GM21786 (cell line): ENCODE results near the gene TTC33.
A peak's percentile ranks its signal among the peaks of the same experiment; 100 is the strongest.
"Not testable (repeated sequence)": the region's sequence is repeated elsewhere in the genome, so short reads cannot be mapped to it uniquely, and the experiment has no call there.

ENCODE experiments used
- ATAC-seq: cut with Tn5 transposase; IDR thresholded peaks from one replicate; pipeline ENCODE4 v1.9.1; 2021; ENCODE audit not compliant: unreplicated experiment

TTC33 gene, protein sequence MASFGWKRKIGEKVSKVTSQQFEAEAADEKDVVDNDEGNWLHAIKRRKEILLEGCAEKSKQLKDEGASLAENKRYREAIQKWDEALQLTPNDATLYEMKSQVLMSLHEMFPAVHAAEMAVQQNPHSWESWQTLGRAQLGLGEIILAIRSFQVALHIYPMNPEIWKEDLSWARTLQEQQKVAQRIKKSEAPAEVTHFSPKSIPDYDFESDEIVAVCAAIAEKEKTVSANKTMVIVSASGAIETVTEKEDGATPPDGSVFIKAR

DNA sequence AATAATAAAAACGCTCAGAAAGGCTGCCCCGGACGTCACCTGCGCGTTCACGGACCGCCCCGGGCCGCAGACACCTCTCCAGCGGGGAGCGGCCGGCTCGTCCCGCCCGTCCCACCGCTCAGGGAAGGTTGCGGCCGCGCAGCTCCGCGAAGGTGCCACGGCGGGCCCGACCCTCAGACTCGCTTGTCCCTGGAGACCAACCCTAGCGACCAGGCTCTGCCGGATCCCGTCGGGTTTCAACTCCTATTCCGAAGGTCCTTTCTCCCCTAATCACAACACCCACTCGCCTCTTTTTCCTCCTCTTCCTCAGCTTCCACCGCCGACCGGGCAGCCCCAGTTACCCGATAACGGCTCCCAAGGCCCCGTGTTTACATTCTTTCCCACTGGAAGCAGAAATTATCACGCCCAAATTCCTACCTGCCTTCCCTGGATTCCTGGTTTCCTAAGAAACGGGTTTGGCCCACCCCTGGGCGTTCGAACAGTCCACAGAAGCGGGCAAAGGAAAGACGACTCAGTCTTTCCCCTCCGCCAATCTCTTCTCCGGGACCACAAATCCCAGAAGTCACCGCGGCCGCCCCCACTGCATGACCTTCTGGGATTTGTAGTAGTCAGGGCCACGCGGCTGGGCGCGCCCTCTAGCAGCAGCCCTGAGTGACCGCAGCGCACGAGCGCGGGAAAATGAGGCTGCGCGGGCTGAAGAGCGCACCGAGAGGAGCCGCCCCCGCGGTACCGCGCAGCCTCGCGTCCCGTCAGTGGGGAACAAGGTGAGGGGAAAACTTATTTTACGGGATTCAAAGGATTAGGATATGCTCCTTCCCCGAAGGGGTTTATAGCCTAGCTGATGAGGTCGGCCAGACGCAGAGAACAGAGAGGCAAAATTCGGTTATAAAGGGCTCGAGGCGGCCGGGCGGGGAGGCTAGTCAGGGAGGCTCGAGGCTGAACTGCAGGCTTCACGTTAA is at the start of gene TTC33:
TSS of gene TTC33 (minus strand) at position 555 of the 959 bp plus-strand sequence. CDS start 8,943 bp downstream, outside the sequence.
- peak; percentile 86 for ATAC-seq

DNA sequence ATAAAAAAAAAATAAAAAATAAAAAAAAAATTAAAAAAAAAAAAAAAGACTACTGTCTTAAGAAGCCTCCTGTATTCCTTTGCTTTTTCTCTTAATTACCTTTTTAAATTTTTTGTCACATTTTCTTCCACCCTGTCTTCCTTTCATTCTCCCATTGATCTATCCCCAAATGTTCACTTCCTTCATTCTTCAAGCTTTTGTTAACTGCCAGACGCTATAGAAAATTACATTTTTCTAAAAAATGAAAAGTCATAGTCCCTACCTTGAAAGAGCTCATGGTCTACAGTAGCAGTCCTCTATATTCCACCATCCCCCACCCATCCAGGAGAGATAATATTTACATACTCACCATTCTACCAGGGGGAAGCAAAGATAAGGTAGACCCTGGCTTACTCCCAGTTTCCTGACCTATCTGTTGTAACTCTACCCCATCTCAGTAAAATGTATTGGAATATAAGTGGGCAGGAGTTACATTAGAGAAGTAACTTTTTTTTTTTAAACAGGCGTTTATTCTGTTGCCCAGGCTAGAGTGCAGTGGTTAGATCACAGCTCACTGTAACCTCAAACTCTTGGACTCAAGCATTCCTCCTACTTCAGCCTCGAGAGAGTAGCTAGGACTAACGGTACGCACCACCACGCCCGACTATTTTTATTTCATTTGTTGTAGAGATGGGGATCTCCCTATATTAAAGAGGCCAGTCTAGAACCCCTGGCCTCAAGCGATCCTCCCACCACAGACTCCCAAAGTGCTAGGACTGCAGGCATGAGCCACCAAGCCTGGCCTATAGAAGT is 46.2 kb upstream of the TTC33 start:
- ATAC-seq = no peak

DNA sequence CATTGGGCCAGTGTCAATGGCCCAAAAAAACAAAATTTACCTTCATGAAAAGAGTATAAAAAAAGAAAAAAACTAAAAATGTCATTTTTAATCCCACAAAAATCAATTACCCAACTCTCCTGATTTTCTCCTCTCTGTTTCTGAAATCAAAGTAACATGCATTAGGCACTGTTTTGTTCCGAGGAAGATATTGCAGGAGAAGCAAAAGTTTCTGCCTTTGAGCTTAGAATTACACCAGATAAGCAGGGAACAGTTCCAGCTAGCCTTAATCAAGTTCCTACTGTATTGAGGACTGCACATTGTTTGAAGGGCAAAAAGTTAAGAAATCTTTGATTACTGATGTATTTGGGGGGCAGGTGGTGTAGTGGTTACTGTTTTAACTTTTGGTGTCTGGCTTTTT is 43.5 kb upstream of the TTC33 start:
- ATAC-seq = no peak

DNA sequence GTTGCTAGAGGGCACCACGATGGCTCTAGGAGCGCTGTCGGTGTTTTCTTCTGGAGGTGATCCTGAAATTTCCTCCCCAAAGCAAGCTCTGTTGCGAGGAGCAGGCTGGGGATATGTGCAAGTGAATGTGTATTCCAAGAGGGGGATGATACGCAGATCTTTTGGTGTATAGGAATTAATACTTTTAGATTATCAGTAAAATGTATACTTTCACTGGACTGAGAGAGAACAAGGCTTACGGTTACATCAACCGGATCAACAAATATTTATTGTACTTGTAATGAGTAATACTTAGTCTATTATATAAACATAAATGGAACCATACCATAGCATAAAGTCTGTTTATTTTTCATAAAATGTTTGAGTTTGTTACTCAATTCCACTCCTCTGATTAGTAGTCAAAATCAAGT is 43.0 kb upstream of the TTC33 start:
- no peak for ATAC-seq

DNA sequence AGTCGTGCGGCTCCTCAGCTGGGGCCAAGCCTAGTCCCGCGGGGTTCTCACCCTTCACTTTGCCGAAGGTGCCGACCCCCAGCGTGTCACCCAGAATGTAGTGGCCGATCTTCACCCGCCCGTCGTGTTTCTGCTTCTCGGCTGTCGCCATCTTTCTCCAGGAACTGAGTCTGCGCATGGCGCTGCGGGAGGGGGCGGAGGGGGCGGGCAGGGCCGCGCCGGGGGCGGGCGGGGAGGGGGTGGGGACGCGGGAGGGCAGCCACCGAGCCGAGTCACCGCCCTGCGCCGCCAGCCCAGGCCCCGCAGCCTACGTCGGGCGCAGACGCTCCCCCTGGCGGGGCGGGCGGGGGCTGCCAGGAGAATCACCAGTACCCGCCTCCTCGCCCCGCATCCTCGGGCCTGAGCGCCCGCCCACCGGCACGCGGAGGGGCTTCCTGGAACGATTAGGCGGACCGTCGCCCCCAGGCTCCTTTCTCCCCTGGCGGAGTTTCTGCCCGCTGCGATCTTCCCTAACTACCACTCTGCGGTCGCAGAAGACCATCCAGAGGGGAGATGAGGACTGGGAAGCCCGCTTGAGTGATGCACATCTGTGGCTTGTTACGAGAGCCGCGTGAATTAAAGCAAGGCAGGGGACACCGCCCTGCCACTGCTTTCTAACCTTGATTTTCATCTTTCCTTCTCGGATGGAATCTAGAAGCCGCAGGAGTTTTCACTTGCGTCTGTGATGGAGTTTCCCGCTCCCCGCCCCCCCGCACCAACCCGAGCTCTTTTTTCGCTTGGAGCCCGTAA is 42.4 kb upstream of the TTC33 start, which contains the start of gene PRKAA1:
TSS of gene PRKAA1 (minus strand) at position 363 of the 789 bp plus-strand sequence. CDS start at position 178, 185 bp downstream.
- peak; percentile 96 for ATAC-seq

DNA sequence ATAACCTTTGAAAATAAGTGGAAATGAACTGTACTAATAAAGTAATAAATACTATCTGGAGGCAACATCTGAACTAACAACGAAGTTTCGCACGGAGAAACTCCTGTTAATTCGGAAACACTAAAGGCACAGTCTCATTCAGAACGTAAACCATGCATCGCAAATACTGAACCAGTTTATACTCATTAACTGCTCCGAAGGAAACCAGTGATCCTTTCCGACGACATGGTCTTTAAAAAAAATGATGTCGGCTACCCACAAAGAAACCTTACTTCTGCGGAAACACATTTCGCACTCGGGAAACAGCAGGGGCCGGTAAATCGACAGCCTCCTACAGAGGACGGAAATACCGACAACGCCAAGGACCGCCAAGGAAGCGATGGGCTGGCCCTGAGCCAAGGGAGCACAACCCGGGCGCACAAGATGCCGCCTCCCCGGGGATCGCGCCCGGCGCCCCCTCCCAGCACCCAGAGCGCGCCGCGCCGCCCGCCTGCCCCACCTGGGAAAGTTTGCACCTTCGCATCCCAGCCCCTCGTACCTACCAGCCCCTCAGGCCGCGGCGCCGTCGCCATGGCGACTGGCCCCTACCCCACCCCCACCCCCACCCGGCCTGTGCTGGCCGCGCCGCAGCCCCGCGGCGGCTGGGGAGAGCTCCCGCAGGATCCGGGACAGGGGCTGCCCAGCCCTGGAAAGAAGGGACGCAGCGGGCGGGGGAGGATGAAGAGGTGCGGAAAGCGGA is 41.7 kb upstream of the TTC33 start:
- peak; percentile 33 for ATAC-seq

DNA sequence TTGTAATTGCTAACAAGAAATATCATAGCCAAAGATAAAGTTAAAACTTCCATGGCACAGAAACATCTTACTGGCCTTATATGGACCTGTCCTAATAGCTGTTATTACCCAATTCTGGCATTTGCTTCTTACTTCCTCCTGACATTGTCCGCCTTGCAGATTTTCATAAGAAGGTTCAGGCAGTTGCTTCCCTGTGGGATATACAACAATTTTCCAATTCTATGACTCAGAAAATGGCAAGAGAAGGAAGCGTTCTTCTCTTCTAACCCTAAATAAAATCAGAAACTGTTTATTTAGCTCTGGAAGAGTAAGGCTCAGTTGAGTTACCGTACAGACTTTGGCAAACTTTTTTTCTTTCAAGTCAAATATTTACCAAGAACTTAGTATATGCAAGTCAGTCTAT is 40.7 kb upstream of the TTC33 start:
- no peak for ATAC-seq

DNA sequence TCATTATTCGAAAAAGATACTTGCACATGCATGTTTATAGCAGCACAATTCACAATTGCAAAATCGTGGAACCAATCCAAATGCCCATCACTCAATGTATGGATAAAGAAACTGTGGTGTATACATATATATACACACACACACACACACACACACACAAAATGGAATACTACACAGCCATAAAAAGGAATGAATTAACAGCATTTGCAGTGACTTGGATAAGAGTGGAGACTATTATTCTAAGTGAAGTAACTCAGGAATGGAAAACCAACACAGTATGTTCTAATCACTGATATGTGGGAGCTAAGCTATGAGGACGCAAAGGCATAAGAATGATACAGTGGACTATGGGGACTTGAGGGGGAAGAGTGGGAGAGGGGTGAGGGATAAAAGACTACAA is 39.1 kb upstream of the TTC33 start:
- not testable (repeated sequence) for ATAC-seq

DNA sequence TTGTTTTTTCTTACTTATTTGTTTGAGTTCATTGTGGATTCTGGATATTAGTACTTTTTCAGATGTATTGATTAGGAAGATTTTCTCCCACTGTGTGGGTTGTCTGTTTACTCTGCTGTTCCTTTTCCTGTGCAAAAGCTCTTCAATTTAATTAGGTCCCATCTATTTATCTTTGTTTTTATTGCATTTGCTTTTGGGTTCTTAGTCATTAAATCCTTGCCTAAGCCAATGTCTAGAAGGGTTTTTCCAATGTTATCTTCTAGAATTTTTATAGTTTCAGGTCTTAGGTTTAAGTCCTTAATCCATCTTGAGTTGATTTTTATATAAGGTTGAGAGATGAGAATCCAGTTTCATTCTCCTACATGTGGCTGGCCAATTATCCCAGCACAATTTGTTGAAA is 38.6 kb upstream of the TTC33 start:
- ATAC-seq = not testable (repeated sequence)

DNA sequence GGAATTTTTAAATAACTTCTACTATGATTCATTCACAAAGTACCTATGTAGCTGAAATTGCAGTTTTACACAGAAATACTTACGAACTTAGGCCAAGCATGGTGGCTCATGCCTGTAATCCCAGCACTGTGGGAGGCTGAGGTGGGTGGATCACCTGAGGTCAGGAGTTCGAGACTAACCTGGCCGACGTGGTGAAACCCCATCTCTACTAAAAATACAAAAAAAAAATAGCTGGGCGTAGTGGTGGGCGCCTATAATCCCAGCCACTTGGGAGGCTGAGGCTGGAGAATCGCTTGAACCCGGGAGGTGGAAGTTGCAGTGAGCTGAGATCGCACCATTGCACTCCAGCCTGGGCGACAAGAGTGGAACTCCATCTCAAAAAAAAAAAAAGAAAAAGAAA is 36.9 kb upstream of the TTC33 start:
- ATAC-seq = not testable (repeated sequence)

DNA sequence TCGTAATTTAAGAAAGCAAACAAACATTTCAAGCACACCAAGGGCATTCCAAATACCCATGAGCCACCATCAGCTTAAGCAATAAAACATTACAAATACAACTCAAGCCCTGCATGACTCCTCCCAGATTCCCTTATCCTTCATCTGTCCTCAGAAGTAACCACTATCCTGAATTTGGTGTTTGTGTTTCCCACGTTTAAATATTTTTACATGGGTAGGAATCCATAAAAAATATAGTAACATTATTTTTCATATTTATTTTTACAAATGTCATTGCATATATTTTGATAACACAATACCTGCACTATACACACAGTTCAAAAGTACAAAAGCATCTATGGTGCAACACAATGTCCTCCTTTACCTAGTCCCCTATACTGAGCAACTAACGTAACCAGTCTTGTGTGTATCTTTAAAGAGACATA is 36.0 kb upstream of the TTC33 start:
- ATAC-seq = no peak

DNA sequence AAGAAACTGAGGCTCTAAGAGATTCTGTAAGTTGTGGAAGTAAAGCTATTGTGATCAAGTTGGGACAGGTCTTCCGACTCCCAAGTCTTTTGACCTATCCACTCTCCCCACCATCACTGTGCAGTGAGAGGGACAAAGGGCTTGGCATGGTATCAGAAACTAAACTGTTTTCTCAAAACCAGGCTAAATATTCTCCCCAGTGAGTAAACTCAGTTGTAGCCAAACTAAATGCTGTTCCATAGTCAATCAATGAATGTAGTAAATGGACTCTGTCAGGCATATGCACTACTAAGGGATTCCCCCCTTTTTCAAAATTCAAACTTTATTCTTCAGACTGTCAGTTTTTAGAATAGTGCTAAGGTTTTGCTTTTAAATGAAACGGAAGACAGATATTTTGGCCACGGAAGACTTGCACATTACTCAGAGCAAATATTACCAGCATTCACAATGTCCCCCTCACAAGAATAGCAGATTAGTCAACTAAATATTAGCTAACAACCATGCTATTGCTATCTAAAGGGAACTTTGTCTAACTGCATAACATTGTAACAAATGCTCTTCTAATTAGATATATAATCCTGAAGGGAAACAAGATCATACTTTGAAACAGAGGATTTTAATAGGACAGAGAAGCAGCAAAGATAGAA is 35.3 kb upstream of the TTC33 start:
- no peak for ATAC-seq

DNA sequence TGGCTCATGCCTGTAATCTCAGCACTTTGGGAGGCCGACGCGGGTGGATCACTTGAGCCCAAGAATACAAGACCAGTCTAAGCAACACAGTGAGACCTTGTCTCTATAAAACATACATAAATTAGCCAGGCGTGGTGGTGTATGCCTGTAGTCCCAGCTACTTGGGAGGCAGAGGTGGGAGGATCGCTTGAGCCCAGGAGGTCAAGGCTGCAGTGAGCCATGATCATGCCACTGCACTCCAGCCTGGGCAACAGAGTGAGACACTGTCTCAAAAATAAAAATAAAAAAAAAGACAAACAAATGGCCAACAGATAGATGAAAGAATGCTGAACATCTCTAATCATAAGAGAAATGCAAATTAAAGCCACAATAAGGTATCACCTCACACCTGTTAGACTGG is 33.2 kb upstream of the TTC33 start:
- not testable (repeated sequence) for ATAC-seq

DNA sequence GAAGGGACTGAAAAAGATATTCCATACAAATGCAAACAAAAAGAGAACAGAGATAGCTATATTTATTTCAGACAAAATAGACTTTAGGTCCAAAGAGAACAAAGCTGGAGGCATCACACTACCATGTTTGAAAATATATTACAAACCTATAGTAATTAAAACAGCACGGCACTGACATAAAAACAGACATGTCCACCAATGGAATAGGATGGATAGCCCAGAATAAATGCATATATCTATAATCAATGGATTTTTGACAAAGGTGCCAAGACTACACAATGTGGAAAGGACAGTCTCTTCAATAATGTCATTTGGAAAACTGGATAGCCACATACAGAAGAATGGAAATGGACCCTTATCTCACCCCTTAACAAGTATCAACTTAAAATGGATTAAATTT is 32.2 kb upstream of the TTC33 start:
- ATAC-seq = no peak

DNA sequence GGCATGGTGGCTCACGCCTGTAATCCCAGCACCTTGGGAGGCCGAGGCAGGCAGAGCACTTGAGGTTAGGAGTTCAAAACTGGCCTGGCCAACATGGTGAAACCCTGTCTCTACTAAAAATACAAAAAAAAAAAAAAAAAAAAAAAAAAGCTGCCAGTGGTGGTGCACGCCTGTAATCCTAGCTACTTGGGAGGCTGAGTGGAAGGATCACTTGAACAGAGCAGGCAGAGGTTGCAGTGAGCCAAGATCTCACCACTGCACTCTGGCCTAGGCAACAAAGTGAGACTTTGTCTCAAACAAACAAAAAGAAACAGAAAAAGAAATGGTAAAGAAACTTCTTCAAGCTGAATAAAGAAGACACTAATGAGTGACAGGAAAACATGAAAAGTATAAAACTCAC is 30.9 kb upstream of the TTC33 start:
- ATAC-seq = not testable (repeated sequence)

DNA sequence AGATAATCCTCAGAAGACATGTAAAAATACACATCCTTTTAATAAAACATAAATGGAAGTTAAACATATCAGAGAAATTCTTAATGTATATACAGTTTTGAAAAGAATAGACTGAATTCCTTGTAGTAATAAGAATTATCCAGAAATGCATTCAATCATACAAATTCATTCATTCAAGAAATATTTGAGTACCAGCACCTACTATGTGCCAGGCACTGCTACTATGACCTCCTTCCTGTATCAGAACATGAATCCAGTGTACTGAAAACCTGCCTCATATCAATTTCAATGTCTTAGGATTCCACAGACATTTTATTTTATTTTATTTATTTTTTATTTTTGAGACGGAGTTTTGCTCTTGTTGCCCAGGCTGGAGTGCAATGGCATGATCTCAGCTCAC is 29.2 kb upstream of the TTC33 start:
- ATAC-seq = no peak

DNA sequence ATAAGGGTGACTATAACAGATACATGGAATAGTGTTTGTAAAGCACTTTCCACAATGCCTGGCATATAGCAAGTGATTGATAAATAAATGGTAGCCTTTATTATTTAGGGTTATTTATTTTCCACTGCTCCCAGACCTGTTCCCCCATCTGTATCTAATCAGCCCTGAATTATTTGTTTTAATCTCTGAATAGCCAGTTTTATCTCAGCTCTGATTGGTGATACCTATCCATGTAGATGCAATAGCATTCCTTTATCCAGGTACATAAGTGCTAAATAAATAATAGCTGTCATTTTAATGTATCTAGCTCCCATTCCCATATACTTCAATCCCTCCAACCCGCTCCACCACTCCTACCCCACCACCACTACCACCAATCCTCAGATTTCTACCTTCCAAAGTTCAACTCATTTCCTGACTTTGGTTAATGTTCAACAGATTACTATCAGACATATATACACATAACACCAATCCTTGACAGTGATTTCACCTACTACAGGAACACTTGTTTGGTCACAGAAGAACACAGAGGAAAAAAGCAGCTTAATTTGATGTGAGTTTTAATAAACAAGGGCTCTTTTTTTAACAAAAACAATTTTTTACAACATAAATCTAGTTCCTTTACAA is 28.4 kb upstream of the TTC33 start:
- ATAC-seq = no peak

DNA sequence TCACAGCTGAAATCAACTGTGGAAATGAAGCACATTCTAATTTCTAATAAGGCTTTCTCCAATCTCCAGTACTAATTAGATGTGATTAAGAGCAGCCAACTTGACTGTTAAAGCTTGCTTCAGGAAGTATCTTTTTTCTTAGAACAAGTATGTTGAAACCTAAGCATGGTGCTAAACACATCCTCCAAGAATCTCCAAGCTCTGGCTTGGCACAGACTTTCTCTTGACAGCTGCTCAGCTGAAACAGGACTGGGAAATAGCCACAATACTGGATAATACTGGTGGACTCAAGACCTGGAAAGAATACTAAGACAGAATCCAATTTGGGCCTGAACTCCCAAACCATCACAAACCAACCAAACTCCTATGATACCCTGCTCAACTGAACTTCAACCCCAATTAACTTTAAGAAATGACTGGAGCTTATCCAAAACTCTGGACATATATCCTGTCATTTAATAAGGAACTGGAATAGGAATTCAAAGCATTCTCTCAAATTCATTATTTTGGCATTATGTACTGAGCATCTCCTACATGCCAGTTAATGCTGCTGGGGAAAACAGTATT is 26.2 kb upstream of the TTC33 start:
- ATAC-seq = no peak
